ENCODE results near the gene MRPL32. TPM values are rescaled to one million over a fixed set of nuclear protein-coding genes. Genes with fewer than 3 reads are reported as not detected.

The MRPL32 gene
- total RNA-seq, 1 experiment from 2014 or later = 52.8 TPM

GRCh38 chr7:42984137-42984536 lies 52.0 kb downstream of the MRPL32 start:
- no peaks in the 10 kb centered on the region for H3K4me1 ChIP-seq (ENCODE audit: control insufficient read depth, insufficient read depth, low read length)
- H3K9me3 ChIP-seq (ENCODE audit: control insufficient read depth, insufficient read depth, low read depth, low read length) = no peaks in the 10 kb centered on the region
- H3K4me3 ChIP-seq (ENCODE audit: low read depth in 2 of 2, low read length in 2 of 2) = no peak overlapping the region
- ChIA-PET POLR2A (no interaction called here), CTCF (no interaction called here)
- intact Hi-C loops (cut with micrococcal nuclease; ENCODE audit: unreplicated experiment) (no loop called here), in situ Hi-C loops (cut with HindIII; ENCODE audit: low pct_unique_long_range_greater_than_20kb, low sequenced_read_pairs) (no loop called here)
- BruUV-seq (replicated peaks) = no TSS peak
- H3K27ac ChIP-seq (ENCODE audit: low read length) = no peak overlapping the region
- H3K27me3 ChIP-seq (ENCODE audit: control insufficient read depth, insufficient read depth, low read length) = no peaks in the 10 kb centered on the region
- TF ChIP-seq, protein P1, sequence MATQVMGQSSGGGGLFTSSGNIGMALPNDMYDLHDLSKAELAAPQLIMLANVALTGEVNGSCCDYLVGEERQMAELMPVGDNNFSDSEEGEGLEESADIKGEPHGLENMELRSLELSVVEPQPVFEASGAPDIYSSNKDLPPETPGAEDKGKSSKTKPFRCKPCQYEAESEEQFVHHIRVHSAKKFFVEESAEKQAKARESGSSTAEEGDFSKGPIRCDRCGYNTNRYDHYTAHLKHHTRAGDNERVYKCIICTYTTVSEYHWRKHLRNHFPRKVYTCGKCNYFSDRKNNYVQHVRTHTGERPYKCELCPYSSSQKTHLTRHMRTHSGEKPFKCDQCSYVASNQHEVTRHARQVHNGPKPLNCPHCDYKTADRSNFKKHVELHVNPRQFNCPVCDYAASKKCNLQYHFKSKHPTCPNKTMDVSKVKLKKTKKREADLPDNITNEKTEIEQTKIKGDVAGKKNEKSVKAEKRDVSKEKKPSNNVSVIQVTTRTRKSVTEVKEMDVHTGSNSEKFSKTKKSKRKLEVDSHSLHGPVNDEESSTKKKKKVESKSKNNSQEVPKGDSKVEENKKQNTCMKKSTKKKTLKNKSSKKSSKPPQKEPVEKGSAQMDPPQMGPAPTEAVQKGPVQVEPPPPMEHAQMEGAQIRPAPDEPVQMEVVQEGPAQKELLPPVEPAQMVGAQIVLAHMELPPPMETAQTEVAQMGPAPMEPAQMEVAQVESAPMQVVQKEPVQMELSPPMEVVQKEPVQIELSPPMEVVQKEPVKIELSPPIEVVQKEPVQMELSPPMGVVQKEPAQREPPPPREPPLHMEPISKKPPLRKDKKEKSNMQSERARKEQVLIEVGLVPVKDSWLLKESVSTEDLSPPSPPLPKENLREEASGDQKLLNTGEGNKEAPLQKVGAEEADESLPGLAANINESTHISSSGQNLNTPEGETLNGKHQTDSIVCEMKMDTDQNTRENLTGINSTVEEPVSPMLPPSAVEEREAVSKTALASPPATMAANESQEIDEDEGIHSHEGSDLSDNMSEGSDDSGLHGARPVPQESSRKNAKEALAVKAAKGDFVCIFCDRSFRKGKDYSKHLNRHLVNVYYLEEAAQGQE (IDR thresholded peaks at IDR 0.05; ENCODE audit: insufficient read depth in 1 of 2, low read depth in 2 of 2, low read length in 1 of 2) = no peak
- TF ChIP-seq TCF7L2 (IDR thresholded peaks at IDR 0.05; ENCODE audit: low read depth, low read length) (no peak), CTCF (IDR thresholded peaks at IDR 0.05) (no peak), POLR2AphosphoS5 (IDR thresholded peaks at IDR 0.05; ENCODE audit: low read depth, low read length) (no peak), SIN3A (IDR thresholded peaks at IDR 0.05; ENCODE audit: borderline replicate concordance, insufficient read depth, low read depth, low read length) (no peak)
- ATAC-seq (no peak), DNase-seq (ENCODE audit: low read depth, low spot score) (no peak)
- H3K36me3 ChIP-seq (ENCODE audit: control insufficient read depth, insufficient read depth, low read length) = no peaks in the 10 kb centered on the region

DNA sequence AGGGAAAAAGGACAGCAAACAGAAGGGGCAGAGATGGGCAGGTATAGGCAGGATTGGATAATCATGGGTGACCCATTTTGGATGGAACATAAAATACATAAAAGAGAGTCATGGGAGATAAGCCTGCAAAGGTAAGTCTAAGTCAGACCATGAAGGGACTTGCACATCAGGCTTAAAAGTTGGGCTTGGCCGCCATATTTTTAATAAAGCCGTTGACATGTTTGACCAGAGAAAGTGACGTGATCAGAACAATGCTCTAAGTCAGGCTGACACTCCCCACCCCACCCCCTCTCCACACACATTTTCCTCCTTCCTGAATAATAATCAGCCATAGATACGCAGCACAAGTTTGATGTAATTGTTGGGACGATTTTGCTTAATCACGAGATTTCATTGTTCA lies 54.0 kb downstream of the MRPL32 start:
- ATAC-seq (no peak), DNase-seq (ENCODE audit: low read depth, low spot score) (no peak)
- intact Hi-C loops (cut with micrococcal nuclease; ENCODE audit: unreplicated experiment) (no loop called here), in situ Hi-C loops (cut with HindIII; ENCODE audit: low pct_unique_long_range_greater_than_20kb, low sequenced_read_pairs) (no loop called here)
- TF ChIP-seq, protein P1 (IDR thresholded peaks at IDR 0.05; ENCODE audit: insufficient read depth in 1 of 2, low read depth in 2 of 2, low read length in 1 of 2) = no peak
- no peak for TF ChIP-seq POLR2AphosphoS5 (IDR thresholded peaks at IDR 0.05; ENCODE audit: low read depth, low read length)
- TF ChIP-seq CTCF (IDR thresholded peaks at IDR 0.05) = no peak
- no peak for TF ChIP-seq SIN3A (IDR thresholded peaks at IDR 0.05; ENCODE audit: borderline replicate concordance, insufficient read depth, low read depth, low read length)
- TF ChIP-seq TCF7L2 (IDR thresholded peaks at IDR 0.05; ENCODE audit: low read depth, low read length) = no peak
- no peaks in the 10 kb centered on the region for H3K27me3 ChIP-seq (ENCODE audit: control insufficient read depth, insufficient read depth, low read length)
- no peaks in the 10 kb centered on the region for H3K9me3 ChIP-seq (ENCODE audit: control insufficient read depth, insufficient read depth, low read depth, low read length)
- ChIA-PET CTCF (no interaction called here), POLR2A (no interaction called here)
- H3K36me3 ChIP-seq (ENCODE audit: control insufficient read depth, insufficient read depth, low read length) = no peaks in the 10 kb centered on the region
- H3K4me1 ChIP-seq (ENCODE audit: control insufficient read depth, insufficient read depth, low read length) = no peaks in the 10 kb centered on the region
- no peak overlapping the region for H3K4me3 ChIP-seq (ENCODE audit: low read depth in 2 of 2, low read length in 2 of 2)
- H3K27ac ChIP-seq (ENCODE audit: low read length) = no peak overlapping the region
- BruUV-seq (replicated peaks) = no TSS peak
